ENCODE data around the gene STAG3.

- TF ChIP-seq ZC3H4 (CRISPR knock-in tag; IDR thresholded peaks at IDR 0.05; ENCODE audit: borderline replicate concordance), result no peak
- TF ChIP-seq ELF4 (CRISPR knock-in tag; IDR thresholded peaks at IDR 0.05), result no peak
Measured at GRCh38 chr7:100176096-100177044, 1.3 kb upstream of the STAG3 start.

All from K562 (cell line).